HG03457 (cell line): ENCODE data around the gene LMTK2.
"Not testable (repeated sequence)": the region's sequence is repeated elsewhere in the genome, so short reads cannot be mapped to it uniquely, and the experiment has no call there.

Experiments used
- ATAC-seq: cut with Tn5 transposase; IDR thresholded peaks from one replicate; pipeline ENCODE4 v1.9.1; 2021; ENCODE audit warnings: moderate number of reproducible peaks; ENCODE audit not compliant: unreplicated experiment

Gene LMTK2

GRCh38 chr7:98102170-98102569 lies 4.5 kb upstream of the LMTK2 start:
- no peak for ATAC-seq

DNA sequence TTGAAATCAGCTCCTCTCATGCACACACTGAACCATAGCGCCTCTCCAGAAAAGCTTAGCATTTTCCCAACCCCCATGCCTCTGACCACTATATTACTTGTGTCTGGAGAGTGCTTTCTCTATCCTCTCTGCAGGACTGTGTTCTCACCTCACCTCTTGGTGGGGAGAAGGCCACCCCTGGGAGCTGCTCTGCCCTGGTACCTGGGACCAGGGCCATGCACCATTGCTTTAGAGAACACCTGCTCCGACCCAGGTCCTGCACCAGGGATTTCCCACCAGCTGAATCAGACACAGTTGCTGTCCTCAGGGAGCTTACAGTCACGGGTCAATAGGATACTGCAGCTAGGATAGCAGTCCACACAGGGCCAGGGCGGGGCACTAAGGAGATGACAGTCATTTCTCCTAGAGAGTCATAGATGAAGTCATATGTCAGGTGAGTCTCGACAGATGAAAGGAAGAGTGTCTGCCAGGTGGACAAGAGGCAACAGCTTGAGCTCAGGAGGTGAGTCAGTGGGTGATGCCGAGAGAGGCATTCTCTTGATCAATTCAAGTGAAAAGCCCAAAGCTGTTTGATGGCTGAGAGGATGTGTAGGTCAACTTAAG lies 619 bp upstream of the LMTK2 start:
- ATAC-seq: no peak

GRCh38 chr7:98107313-98107721 lies 655 bp downstream of the LMTK2 start:
- ATAC-seq: peak; percentile 3

DNA sequence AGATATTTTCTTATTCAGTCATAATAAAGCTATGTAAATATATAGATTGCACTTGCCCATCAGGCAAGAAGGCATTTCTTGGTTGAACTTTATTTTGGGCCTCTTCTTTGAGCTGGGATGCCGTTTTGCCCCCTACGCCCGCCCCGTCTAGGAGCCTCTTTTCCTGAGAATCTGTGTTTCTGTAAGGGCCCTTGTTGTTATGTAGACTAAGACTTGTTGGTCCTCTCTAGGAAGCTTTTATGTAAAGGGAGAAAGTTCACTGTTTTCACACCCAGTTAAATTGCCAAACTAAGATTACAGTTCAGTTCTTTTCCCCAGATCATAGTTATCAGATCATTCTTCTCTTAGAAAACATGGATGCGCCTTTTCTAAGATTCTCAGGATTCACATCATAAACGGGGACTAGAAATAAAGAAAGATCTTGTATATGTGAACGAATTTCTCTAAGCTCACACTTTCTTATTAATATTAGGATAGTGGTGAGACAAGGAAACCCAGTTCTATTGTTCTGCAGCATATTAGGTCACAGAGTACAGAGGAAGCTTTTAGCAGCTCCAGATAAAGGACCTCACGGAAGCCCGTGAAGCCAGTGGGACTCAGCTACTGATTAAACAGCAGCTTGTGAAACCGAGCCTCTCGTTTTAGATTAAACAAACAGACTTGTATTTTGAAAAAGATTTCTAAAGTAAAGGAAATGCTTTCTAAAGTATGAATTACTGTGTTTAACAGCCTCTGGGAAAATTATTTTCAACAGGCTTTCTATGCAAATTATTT lies 3.8 kb downstream of the LMTK2 start:
- ATAC-seq: no peak

GRCh38 chr7:98112077-98112476 lies 5.4 kb downstream of the LMTK2 start:
- no peak for ATAC-seq

GRCh38 chr7:98115746-98116525 lies 9.3 kb downstream of the LMTK2 start:
- ATAC-seq: no peak

- no peak for ATAC-seq
Observed at GRCh38 chr7:98116656-98117461, 10.2 kb downstream of the LMTK2 start.

DNA sequence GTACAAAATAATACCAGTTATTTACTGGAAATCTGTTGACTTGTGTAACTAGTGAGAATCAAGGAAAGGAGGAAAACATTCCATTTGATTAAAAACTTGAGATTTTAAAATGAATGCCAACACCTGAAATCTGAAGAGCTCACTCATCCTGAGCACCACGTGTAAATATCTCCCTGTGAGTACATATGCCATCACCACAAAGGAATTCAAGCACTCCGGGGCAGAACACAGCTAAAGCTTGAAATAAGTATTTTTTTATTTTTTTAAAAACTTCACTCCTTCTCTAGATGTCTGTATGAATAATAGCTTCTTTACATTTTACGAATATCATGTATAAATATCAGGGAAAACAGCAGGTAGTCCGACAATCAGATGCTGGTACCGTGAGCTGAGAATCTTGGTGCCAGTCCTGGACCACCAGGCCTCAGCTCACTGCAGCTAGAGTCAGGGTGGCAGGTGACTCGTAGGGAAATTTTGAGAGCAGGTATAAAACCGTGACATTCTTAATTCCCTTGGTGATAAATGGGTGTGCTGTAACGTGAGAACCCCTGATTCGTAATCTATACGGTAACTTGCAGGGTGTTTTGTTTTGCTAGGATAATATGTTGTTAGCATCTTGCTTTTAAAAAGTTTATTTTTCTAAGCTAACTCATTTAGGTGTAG lies 12.7 kb downstream of the LMTK2 start:
- ATAC-seq: no peak

DNA sequence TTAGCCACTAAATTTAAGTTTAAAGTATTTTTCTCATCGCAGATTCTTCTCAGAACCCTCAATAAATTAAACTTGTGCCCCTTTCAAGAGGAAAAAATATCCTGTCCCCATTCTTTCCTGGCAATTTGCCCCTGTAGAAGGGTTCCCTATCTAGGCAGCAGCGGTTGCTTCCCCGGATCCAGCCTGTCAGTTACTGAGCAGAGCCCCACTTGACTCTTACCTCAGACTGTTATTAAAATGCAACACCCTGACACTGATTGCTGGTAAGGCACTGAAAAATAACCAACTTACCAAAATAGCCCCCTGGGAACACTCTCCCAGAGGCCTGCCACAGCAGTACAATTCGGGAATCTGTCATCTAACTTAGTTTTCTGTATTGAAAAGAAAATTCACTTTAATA lies 13.9 kb downstream of the LMTK2 start:
- ATAC-seq: no peak

DNA sequence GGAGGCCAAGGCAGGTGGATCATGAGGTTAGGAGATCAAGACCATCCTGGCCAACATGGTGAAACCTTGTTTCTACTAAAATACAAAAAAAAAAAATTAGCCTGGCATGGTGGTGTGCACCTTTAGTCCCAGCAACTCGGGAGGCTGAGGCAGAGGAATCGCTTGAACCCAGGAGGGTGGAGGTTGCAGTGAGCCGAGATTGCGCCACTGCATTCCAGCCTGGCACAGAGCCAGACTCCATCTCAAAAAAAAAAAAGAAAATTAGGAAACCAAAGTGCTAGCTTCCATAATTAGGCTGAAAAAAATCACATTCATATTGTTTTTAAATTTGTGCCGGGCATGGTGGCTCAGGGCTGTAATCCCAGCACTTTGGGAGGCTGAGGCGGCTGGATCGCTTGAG lies 14.7 kb downstream of the LMTK2 start:
- not testable (repeated sequence) for ATAC-seq

GRCh38 chr7:98123365-98123696 lies 16.7 kb downstream of the LMTK2 start:
- ATAC-seq: no peak

DNA sequence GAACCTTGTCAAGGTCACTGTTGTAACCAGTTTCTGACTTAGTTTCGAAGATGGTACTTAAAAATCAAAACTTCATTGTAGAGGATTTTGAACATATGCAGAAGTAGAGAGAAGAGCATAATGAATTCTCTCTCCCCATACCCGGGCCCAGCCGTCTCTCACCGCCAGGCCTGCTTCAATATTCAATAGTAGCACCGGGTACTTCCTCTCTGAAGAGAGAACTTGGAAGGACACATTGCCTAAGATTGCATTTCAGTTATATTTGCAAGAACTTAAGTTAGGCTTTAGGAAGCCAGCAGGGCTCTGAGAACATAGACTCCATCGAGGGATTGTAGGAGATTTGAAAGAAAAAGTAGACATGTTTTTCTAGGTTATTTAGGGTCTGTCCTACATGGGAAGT lies 19.1 kb downstream of the LMTK2 start:
- ATAC-seq: no peak

DNA sequence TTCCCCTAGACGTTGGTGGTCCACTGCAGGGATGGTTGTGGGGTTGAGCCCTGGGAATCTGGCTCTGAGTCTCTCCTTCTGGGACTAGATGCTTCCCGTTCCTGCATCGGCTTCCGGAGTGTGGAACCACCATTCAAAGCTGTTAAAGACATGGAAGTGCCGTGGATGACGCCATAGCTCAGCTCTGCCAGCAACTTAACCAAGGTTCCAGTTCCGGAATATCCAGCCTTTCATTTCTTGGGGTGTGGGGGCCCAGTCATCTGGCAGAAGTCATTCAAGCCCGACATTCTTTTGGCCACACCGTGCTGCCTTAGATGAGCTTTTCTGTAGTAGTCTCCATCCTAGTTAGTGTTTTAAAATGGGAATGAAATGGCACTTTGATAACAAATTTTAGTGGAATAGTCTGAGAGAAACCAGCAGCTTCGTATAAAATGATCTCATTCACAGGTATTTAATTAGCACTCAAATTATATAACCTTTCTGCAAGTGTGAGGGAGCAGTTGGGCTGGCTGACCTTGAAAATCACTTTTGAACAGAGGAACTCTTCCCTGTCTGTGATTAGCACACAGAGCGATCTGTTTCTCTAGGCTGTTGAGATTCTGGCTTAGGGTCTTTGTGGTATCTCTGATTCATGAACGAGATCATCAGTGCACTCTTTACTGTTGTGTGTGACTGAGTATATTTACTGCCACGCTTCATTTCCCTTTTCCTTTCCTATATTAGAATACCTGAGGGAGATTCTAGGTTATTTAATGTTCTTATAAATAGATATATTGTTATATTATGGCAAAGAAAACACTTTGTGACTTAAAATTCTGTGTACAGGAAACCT lies 19.9 kb downstream of the LMTK2 start:
- no peak for ATAC-seq

- ATAC-seq: no peak
Observed at GRCh38 chr7:98128346-98128745, 21.7 kb downstream of the LMTK2 start.

- no peak for ATAC-seq
Observed at GRCh38 chr7:98130959-98131358, 24.3 kb downstream of the LMTK2 start.

GRCh38 chr7:98133181-98133580 lies 26.5 kb downstream of the LMTK2 start:
- ATAC-seq: peak; percentile 52

DNA sequence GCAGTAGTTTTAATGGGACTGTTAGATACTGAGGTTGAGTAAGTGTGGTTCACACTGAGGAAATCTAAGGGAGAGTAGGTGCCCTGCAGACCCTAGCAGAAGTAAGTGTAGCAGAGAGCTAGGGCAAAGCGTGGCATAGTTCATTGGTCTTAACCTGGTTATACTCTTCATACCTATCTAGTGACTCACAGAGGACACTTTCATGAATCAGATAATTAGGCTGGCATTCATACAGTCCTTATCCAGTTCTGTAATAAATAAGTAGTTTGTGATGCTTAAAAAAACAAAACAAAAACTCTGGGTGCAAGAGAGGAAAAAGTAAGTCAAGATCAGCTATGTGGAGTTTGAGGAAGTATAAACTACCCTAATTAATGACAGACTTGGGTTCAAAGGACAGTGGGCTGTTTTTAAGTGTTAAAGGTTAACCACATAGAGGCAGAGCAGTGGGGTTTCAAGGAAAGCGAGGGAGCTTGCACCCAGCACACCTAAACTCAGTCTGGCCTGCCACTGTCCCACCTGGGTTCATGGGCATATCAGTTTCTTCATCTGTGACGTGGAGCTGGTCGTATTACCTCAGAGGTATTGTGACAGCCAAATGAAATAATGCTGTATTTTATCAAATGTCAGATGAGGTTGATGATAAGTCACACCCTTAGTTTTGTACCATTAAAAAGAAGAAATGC lies 27.1 kb downstream of the LMTK2 start:
- ATAC-seq: peak; percentile 13

GRCh38 chr7:98134420-98135228 lies 28.0 kb downstream of the LMTK2 start:
- ATAC-seq: no peak
